HG02571 (cell line): ENCODE measurements around the gene CCT3.
A peak's percentile ranks its signal among the peaks of the same experiment; 100 is the strongest.
"Not testable (repeated sequence)": the region's sequence is repeated elsewhere in the genome, so short reads cannot be mapped to it uniquely, and the experiment has no call there.

ENCODE experiments used
- ATAC-seq: cut with Tn5 transposase; IDR thresholded peaks from one replicate; pipeline ENCODE4 v1.9.1; 2021; ENCODE audit warnings: mild to moderate bottlenecking, moderate library complexity; ENCODE audit not compliant: unreplicated experiment

The CCT3 gene

DNA sequence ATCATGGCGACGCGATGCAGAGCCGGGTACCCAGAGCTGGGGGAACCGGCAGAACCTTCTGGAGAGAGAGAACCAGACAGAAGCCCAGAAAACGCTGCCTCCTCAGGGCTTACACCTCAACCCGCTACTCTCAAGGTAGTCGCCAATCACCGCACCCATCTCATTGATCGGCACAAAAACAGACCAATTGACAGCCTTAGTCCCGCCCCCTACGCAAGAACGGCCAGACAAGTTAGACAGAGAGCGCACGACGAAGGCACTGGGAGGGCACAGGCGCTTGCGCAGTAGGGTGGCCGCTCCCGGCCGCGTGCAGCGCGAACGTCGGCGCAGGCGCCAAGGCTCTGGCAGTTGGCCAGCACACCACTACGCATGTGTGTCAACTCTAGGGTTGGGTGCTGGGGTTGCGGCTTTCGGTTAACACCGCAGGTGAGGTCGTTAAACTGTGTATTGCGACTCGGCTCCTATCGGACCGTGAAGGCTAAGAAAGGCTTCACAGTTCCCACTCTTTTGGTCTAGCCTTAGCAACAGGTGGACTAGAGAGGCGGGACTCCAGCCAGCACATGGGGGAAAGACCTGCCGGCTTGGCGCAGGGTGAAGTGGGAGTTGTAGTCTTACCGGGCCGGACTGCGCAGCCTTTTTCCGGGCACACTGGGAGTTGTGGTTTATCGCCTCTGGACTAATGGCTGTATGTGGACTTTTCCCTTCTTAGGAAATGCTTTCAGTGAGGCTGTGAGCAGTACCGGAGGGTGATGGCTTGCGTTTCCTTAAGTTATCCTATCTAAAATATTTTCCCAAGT, at the start of gene CCT3, which contains the start of gene TSACC:
TSS of gene CCT3 (minus strand) at position 113 of the 797 bp plus-strand sequence. CDS start at position 5, 108 bp downstream.
TSS of gene TSACC (plus strand) at position 347 of the 797 bp plus-strand sequence. CDS start 1,232 bp downstream, outside the sequence.
- peak; percentile 93 for ATAC-seq

DNA sequence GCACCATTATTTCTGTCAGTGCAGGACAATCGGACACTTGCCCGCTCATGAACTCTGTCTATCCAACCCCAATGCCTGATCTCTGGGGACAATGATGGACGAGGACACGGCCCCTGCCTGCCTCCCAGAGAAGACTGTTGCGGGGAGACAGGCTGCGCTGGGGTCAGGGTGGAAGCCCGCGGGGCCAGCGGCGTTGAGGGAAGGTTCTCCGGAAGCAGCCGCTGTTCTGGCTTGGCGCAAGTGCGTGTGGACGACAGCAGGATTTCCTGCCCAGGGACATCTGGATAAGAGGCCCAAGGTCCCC, 49.7 kb upstream of the CCT3 start:
- no peak for ATAC-seq

DNA sequence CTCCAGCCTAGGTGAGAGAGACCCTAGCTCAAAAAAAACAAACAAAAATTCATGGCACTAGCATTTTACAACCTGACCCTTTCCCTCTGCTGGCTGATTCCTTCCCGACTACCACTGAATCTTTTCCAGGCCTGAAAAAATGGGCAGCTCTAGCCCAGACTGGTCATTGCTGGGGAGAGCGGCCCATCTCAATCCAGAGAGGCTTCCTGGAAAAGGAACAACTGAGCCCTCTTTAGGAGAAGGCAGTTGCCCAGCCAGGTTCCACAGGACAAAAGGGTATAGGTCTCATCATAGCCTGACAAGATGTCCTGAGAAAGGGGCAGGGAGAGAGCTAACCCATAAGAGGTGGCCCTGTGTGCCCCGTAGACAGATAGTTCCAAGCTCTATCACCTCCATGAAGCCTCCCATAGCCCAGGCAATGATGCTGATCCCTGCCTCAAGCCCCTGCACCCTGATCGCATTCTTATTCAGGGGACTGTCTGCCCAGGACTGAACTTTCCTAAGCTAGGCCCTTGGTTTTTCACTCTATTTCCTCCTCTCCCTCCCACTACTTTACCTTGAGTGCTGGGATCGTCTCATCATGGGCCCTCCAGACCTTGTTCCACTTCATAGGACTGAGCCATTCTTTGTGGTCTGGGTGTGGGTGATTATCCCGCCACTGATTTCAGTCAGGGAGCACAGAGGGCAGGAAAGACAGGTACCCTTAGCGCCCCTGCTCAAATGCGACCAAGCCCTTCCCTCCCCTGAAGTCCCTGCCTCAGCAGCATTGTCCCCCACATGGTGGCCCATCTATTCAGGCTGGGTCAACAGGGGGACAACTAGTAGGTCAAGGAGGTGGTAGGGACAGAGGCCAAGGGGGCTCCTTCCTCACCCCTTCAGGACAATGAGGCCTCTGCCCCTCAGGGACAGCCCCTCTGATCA, 49.1 kb upstream of the CCT3 start:
- ATAC-seq: no peak

DNA sequence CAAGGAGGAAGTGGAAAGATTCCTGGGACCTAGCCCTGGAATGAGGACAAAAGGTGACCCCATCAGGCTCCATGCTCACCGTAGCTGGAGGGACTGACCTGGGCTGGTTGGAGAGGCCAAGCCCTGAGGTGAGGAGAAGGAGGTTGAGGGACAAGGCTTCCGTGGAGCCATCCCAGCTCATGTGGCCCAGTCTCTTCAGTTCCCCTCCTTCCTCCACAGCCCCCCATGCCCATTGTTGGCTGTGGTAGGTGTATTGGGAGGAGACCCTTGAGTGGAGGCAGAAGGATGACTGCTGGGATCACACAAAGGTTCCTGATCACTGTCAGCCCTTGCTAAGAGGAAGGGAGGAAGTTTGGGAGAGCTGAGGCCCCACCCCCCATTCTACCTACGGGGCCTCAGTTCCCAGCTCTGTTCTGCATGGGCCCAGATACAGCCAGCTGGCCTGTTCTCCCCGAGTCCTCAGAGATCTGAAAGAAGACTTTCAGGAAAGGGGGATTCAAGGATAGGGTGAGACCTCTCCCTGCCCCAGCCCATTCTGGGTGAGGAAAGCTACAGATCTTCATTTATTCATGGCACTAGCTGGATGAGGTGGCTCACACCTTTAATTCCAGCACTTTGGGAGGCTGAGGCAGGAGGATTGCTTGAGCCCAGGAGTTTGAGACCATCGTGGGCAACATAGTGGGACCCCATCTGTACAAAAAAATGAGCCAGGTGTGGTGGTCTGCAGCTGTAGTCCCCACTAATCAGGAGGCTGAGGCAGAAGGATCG, 48.2 kb upstream of the CCT3 start:
- no peak for ATAC-seq

DNA sequence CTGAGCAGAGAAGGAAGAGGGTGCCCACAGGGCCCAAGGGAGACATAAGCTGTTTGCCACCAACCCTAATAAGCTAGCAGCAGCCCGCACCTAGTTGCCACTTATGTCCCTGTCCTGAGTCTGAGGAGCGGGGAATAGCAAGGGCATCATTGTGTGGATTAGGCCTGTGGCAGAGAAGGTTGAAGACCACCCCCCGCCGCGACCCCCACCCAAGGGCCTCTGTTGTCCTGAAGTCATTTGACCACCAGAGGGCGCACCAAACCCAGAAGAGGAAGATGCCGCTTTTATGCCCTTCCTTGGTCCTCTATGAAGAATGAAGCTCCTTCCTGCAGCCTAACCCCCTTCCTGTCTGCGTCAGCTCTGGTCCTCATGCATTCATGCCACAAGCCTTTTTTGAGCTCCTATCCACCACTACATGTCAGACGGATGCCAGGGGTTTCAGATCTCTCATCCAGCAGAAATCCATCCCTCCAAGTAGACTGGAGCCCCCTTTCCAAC, 47.5 kb upstream of the CCT3 start:
- no peak for ATAC-seq

DNA sequence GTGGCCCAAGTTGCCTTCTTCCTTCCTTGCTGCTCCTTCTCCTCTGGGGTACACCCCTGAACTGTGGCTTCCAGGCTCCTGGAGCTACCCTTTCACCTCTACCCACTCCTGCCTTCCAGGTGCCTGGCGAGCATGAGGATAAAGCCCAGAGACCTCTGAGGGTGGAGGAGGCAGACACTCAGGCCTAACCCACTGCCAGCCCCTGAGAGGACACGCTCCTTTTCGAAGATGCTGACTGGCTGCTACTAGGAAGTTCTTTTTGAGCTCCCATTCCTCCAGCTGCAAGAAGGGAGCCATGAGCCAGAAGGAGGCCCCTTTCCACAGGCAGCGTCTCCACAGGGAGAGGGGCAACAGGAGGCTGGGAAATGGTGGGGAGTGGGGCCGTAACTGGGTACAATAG, 46.6 kb upstream of the CCT3 start:
- no peak for ATAC-seq

DNA sequence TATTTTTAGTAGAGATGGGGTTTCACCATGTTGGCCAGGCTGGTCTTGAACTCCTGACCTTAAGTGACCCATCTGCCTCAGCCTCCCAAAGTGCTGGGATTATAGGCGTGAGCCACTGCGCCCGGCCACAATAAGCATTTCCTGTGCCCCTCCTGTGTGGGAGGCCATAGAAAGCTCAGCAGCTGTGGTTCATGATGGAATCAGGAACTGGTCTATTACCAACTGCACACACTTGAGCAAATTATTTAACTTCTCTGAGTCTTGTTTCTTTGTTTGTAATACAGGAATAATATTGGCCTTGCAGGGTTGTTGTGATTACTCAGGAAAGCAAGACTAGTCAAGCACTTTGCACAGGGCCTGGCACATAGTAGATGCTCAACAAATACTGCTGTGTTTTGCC, 45.9 kb upstream of the CCT3 start:
- ATAC-seq: no peak

DNA sequence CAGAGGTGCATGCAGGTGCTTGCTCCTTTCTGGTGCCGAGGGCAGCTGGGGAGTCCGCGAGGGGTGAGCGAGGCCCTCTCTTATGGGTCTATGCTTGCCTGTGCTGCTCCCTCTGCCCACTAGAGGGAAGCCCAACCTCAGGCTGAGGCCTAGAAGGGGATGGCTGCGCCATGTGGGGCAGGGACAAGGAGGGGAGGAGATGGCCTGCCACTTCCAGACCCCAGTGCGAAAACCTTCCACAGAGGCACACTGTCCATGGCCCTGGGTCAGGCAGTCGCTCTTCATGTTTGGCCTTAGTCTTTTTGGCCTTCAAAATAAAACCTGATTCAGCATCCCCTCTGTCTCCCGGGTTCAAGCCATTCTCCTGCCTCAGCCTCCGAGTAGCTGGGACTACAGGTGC, 44.9 kb upstream of the CCT3 start:
- no peak for ATAC-seq

DNA sequence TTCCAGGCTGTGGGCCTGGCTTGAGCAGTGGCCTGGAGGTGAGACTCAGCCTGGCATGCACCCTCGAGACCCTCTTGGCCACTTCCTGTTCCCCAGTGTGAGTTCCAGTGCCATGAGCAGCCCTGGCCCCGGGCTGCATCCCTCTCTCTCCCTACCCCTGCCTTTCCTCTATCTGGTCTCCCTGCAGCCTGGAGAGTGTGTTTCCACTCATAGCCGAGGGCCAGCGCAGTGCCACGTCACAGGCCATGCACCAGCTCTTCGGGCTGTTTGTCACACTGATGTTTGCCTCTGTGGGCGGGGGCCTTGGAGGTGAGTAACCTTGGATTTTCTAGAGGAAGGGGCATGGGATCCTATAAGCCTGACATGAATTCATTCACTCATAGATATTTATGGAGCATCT, 44.5 kb upstream of the CCT3 start:
- ATAC-seq: no peak

DNA sequence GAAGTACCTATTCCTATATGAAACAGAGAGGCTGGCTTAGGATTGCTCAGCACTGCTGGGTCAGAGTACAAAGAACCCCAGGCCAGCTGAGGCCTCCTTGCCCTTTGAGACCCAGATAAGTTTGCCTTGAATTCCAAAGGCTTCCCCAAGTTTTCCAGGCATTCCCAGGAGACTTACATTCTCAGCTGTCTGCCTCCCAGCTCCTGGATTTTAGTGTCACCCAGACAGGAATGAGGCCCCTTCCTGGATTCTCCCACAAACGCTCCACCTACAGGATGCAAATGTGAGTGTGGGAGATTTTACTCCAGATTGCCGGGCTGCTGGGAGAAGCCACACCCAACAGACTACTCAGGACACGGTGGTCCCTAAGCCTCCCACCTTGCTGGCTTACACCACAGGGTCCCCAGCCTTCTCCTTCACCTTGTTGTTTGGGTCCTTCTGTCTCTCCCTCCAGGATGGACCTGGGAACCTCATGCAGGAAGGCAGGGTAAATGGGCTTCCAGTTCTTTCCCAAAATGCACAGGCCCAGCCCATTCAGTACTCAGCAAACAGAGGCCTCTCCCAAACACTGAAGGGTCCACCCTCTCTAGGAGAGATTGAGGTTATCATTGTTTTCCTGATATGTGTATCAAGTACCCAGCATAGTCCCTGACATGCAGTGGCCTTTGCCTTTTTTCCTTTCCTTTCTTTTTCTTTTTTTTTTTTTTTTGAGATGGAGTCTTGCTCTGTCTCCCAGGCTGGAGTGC, 41.5 kb upstream of the CCT3 start:
- no peak for ATAC-seq

DNA sequence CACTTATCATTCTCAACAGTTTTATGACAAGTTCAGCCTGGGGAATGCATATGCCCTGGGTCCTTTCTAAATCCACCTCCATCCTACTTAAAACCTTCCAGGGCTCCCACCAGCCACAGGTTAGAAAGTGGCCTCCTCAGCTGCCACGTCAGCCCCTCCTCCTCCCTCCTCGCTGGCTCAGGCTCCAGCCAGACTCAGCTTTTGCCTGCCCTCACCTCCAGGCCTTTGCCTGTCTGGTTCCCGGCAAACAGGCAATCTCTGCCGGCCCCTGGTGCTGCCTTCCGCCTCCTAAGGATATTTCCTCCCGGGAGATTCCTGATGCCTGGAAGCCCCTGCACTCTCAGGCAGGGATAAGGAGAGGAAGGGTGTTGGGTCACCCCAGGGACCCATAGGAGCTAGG, 40.5 kb upstream of the CCT3 start:
- ATAC-seq: no peak

DNA sequence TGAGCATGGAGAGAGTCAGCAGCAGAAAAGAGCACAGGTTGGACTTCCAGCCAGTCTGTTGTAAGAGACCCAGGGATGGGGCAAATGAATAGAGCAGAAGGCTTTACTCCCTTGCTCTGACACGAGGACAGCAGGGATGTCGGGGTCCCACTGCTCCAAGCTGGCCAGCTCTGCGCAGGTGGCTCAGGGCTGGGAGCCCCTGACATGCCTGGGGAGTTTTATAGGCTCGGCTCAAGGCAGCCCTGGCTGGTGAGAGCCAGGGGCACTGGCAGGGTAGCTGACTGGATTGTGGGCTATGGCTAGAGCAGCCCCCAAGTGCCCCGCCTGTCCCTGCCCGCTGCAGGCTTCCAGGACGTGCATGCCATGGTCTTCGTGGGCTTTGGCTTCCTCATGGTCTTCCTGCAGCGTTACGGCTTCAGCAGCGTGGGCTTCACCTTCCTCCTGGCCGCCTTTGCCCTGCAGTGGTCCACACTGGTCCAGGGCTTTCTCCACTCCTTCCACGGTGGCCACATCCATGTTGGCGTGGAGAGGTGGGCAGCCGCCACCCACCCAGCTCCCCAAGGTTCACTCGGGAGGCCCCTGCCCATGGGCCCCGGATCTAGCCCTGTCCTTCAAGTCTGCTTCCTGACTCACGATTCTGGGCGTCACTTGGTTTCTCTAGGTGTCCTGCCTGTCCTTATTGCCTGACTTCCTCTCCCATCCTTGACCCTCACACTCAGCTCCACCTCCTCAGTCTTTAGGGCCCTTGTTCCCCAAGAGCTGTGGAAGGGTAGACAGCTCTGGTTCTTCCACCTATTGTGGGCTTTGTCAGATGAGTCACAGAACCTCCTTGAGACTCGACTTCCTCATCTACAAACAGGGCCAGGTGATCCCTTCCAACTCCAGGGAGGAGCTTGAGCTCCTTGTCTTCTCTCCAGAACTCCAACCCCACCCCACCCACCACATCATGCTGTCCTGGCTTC, 39.1 kb upstream of the CCT3 start:
- ATAC-seq: no peak

DNA sequence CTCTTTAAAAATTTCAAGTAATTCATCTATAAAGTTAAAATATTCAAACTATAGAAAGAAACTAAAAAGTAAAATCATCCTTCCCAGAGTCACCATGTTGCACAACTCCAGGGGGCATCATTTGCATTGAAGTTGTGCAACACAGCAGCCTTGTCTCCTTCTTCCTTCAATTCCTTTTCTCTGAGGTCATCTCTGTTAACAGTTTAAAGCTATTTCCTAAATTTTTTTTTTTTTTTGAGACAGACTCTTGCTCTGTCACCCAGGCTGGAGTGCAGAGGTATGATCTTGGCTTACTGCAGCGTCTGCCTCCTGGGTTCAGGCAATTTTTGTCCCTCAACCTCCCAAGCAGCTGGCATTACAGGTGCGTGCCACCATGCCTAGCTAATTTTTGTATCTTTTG, 38.1 kb upstream of the CCT3 start:
- no peak for ATAC-seq

DNA sequence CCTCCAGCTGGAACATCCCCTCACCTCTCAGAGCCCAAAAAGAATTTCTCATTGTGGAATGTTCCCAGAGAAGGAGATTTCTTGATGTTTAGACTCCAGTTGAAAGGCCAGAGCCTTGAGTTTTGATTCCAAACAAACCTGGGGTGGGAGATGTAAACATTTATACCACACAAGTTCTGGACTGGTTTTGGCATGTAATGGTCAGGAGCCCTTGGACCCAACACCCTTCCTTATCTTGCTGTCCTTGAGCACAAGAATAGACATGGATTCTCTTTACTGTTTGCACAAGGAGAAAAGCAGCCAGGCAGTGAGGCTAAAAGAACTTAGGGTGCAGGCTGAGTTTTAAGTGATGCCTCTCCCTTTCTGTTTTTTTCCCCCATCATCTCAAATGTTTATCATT, 35.5 kb upstream of the CCT3 start:
- ATAC-seq: no peak

DNA sequence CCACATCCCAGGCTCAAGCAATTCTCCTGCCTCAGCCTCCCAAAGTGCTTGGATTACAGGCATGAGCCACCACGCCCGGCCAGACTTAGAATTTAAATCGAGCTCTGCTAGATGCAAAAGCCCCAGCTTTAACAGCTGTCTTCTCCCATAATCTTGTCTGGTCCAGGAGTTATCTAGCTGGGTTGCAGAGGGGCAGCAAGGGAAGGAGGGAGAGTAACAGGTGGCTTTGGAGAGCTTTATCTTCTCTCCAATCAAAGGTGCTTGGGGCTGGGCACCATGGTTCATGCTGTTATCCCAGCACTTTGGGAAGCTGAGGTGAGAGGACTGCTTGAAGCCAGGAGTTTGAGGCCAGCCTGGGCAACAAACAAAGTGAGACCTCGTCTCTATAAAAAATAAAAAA, 34.8 kb upstream of the CCT3 start:
- no peak for ATAC-seq

DNA sequence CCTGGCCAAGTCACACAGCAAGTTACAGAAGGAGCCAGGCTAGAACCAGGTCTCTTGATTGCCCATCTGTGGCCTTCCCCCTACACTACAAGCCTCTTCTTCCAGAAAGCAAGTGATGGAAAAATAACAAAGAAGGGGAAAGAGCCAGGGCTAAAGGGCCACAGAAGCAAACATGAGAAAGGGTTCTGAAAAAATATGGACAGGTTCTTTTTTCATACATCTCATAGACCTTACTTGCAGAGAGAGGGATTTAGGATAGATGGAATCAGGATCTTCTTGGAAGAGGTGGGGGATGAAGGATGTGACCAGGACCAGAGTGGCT, 34.1 kb upstream of the CCT3 start:
- no peak for ATAC-seq

DNA sequence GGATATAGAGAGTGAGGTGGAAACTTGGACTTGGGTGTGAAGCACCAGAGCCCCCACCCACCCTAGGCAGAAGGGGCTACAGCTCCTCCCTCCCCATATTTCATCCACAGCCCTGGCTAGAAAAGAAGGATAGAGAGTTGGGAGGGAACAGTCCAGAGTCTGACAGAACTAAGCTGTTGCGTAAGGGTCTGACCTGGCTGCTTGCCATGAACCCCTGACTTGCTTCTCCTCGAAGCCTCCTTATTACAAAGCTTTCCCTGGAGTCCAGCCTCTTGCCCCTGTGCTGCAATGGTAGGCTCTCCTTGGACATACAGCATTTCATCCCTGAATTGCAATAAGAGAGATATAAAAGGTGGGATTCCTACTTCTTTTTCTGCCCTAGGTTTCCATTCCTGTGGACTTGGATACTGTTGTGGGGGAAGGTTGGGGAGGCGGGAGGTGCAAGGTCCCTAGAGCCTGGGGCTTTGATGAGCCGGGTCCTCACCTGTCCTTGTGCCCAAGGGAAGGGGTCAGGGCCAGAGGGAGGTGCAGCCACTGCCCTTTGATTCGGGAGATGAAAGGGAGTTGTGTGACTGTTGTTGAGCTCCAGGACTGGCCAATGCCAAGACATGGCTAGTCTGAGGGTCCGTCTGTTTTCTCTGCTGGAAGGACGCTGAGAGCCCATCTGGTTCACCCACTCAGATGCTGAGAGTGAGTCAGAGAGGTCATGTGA, 33.6 kb upstream of the CCT3 start:
- no peak for ATAC-seq

DNA sequence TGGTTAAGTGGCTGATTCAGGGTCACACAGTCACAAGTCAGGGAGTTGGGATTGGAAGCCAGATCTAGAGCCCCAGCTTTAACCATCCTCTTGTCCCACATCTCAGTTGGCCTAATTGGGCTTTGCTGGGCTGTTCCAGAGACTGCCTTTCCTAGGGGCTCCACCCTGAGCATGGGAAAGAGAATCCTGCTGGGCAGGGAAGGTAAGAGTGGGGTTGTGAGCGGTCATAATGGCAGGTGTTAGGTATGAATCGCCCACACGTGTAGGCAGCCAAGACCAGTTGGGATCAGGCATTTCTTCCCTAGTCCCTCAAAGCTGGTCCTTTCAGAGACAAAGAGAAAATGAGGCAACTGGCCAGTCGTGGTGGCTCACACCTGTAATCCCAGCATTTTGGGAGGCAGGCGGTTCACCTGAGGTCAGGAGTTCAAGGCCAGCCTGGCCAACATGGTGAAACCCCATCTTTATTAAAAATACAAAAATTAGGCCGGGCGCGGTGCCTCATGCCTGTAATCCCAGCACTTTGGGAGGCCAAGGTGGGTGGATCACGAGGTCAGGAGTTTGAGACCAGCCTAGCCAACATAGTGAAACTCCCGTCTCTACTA, 31.7 kb upstream of the CCT3 start:
- not testable (repeated sequence) for ATAC-seq
